HepG2 (cell line): Measurements from ENCODE around the gene SPAG5. TPM values are rescaled to one million over a fixed set of nuclear protein-coding genes. Genes with fewer than 3 reads are reported as not detected.

Source experiments
- ATAC-seq: fragments of 200-7000 bp; cut with Tn5 transposase; 3 replicates; pipeline ENCODE4 v1.9.1; 2020; ENCODE audit warnings: mild to moderate bottlenecking, moderate library complexity
- BruUV-seq: library from RNA; stranded (reverse); fragments of 400-500 nt; replicated peaks from 2 replicates; lab custom pipeline; 2021; lab: Mats Ljungman, UMichigan
- CTCF ChIA-PET: fragments of 300-600 bp; formaldehyde crosslinking; extraction: SDS; loops from one replicate; lab custom pipeline; 2021; ENCODE audit warnings: low total read pairs, inconsistent platforms, low intra/inter-chr PET ratio; lab: Yijun Ruan, JAX
- POLR2A ChIA-PET: fragments of 350-600 bp; sonication (Branson Sonifier 250); formaldehyde crosslinking; loops from one replicate; lab custom pipeline; 2020; ENCODE audit warnings: antibody characterized with exemption, inconsistent platforms; lab: Yijun Ruan, JAX
- DNase-seq: peaks from one replicate; pipeline ENCODE4 v3.0.0-alpha.2; 2015; ENCODE audit warnings: low spot score
- FAIRE-seq: peaks from 3 replicates; lab custom pipeline; 2011; peaks lifted over from hg19 to GRCh38; lab: Jason Lieb, UNC
- H2AFZ ChIP-seq: one replicate; pipeline ENCODE4 v1.6.1; 2011; ENCODE audit warnings: low read length, inconsistent platforms
- H3K27ac ChIP-seq: fragments of 300-600 bp; 3 replicates; pipeline ENCODE4 v1.8.0; 2011; ENCODE audit warnings: mixed run types, mild to moderate bottlenecking, mixed read lengths, low read length, inconsistent platforms; ENCODE audit not compliant: insufficient read depth; ENCODE audit errors: extremely low read length
- H3K27me3 ChIP-seq, 2 experiments: fragments of 200-600 bp in 1 of 2; 2 replicates in 1 of 2; 3 replicates in 1 of 2; pipeline versions ENCODE4 v1.6.0 to v1.8.0; 2011; ENCODE audit warnings: low read length in 2 of 2, mild to moderate bottlenecking in 2 of 2, moderate library complexity in 2 of 2, inconsistent platforms in 1 of 2; ENCODE audit not compliant: insufficient read depth in 2 of 2, control insufficient read depth in 1 of 2
- H3K36me3 ChIP-seq, 2 experiments: fragments of 200-600 bp in 1 of 2; replicated peaks in 1 of 2; 2 replicates in 1 of 2; 3 replicates in 1 of 2; pipeline versions ENCODE4 v1.5.1 to v1.8.0; 2011; ENCODE audit warnings: low read length in 2 of 2, inconsistent platforms in 1 of 2; ENCODE audit not compliant: insufficient read depth in 2 of 2, control insufficient read depth in 1 of 2
- H3K4me1 ChIP-seq: 2 replicates; pipeline ENCODE4 v1.5.1; 2012; ENCODE audit warnings: low read length, inconsistent platforms; ENCODE audit not compliant: insufficient read depth
- H3K4me2 ChIP-seq: 2 replicates; pipeline ENCODE4 v1.6.0; 2011; ENCODE audit warnings: low read depth, low read length, inconsistent platforms
- H3K4me3 ChIP-seq, 3 experiments: fragments of 200-600 bp in 1 of 3; sonication (generic), shearing (Covaris generic) in 1 of 3; replicated peaks in 1 of 3; 2 replicates each; pipeline ENCODE4 v1.5.1; 2011 to 2016; ENCODE audit warnings: low read length in 3 of 3, inconsistent platforms in 2 of 3, low read depth in 2 of 3, mild to moderate bottlenecking in 2 of 3, control low read depth in 1 of 3, mixed read lengths in 1 of 3; ENCODE audit not compliant: insufficient read depth in 1 of 3
- H3K79me2 ChIP-seq: one replicate; pipeline ENCODE4 v1.6.1; 2011; ENCODE audit warnings: low read length, inconsistent platforms; ENCODE audit not compliant: insufficient read depth
- H3K9ac ChIP-seq: 2 replicates; pipeline ENCODE4 v1.6.0; 2011; ENCODE audit warnings: mild to moderate bottlenecking, low read depth, low read length, inconsistent platforms; ENCODE audit not compliant: insufficient read depth
- H3K9me3 ChIP-seq: 2 replicates; pipeline ENCODE4 v1.5.1; 2012; ENCODE audit warnings: mild to moderate bottlenecking, low read length
- H4K20me1 ChIP-seq: 2 replicates; pipeline ENCODE4 v1.6.0; 2011; ENCODE audit warnings: inconsistent platforms, mild to moderate bottlenecking, low read length, moderate library complexity; ENCODE audit not compliant: insufficient read depth
- LBX2 ChIP-seq: sonication (generic); formaldehyde crosslinking; IDR thresholded peaks from 2 replicates; pipeline ENCODE4 v1.5.0; 2020; ENCODE audit warnings: missing genetic modification reagents, mild to moderate bottlenecking, borderline replicate concordance
- ZNF317 ChIP-seq: sonication (generic); formaldehyde crosslinking; IDR thresholded peaks from 2 replicates; pipeline ENCODE4 v1.5.0; 2020; ENCODE audit warnings: mild to moderate bottlenecking, missing genetic modification reagents
- ZNF350 ChIP-seq: sonication (generic); formaldehyde crosslinking; IDR thresholded peaks from 2 replicates; pipeline ENCODE4 v1.4.0; 2020; ENCODE audit warnings: mild to moderate bottlenecking, low read depth, missing genetic modification reagents, borderline replicate concordance
- WGBS: methylation state at CpG from one replicate; pipeline ENCODE4 v1.1.6; 2017; ENCODE audit warnings: low lambda C conversion rate; 5-methylcytosine and 5-hydroxymethylcytosine counted together
- in situ Hi-C: cut with HindIII; loops from 2 replicates; pipeline ENCODE4 v1.10.0; 2017; ENCODE audit warnings: low pct_unique_long_range_greater_than_20kb; ENCODE audit not compliant: extremely low pct_ligation_motif_present
- intact Hi-C: fragments of 100-400 bp; cut with micrococcal nuclease; formaldehyde crosslinking; loops from one replicate; pipeline ENCODE4 v1.10.0; 2022; ENCODE audit not compliant: unreplicated experiment
- polyA plus RNA-seq, 8 experiments: library from polyadenylated mRNA; depleted of rRNA in 3 of 8; stranded (reverse) in 7 of 8; unstranded in 1 of 8; fragments of >200 nt; fragmentation: Illumina TruSeq in 4 of 8; extraction: Trizol in 4 of 8; gene quantifications; 2 replicates each; pipeline versions ENCODE4 v1.2.1 to v1.2.3, GENCODE V29; 2011 to 2016; ENCODE audit warnings: low read depth in 4 of 8, missing spikeins in 1 of 8, mixed read lengths in 1 of 8; ENCODE audit not compliant: insufficient read depth in 1 of 8
- total RNA-seq, 5 experiments: library from RNA; depleted of rRNA; stranded (reverse); fragments of >200 nt; fragmentation: Illumina TruSeq; extraction: Trizol; gene quantifications; 2 replicates each; pipeline ENCODE4 v1.2.3, GENCODE V29; 2016; ENCODE audit warnings: low read depth in 1 of 5

Gene SPAG5
- total and polyA plus RNA-seq, 2 of the 13 experiments (the other 11 are each of a cell fraction or from before 2014, with no cell fraction given) = 41.4 to 98.0 TPM

- TF ChIP-seq LBX2 (CRISPR knock-in tag) = 0 out of 2 replicates have a peak, but pooled peaks have one; percentile 12
Measured at GRCh38 chr17:28570716-28571360, 28.0 kb downstream of the SPAG5 start (continued).

DNA sequence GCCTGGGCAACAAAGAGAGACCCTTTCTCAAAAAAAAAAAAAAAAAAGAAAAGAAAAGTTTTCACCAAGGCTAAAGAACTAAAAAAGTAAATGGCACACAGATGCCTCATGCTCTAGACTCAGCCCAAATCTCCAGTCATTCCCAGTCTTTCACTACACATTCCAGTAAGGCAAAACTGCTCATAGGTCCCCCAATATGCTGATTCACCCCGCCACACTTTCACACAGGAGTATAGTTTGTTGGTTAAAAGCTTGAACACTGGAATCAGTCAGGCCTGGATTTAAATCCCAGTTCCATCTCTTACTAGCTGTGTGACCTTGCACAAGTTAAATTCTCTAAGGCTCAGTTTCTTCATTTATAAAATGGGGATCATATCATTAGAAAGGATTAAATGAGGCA lies 29.4 kb downstream of the SPAG5 start:
- no peaks in the 10 kb centered on the region for H3K9me3 ChIP-seq
- no peak overlapping the region for H3K4me3 ChIP-seq
- FAIRE-seq (no peak), DNase-seq (no peak), ATAC-seq (no peak)
- in situ Hi-C loops (no loop called here), intact Hi-C loops (no loop called here)
- H2AFZ ChIP-seq = no peak overlapping the region
- no peak overlapping the region for H3K9ac ChIP-seq
- H3K4me2 ChIP-seq = peak overlapping the region; percentile 89
- no peaks in the 10 kb centered on the region for H3K27me3 ChIP-seq
- CTCF ChIA-PET = no interaction called here
- WGBS = 100% methylated on average over 1 of the region's 1 CpG
- peaks cover 37% of the 10 kb centered on the region for H3K4me1 ChIP-seq
- no peak overlapping the region for H3K27ac ChIP-seq
- peaks cover 14% of the 10 kb centered on the region for H3K79me2 ChIP-seq
- TSS peak; percentile 61 for BruUV-seq
- TF ChIP-seq ZNF317 (CRISPR knock-in tag) = no peak
- POLR2A ChIA-PET = interaction anchor here (1.5 kb wide), 1 partner anchor 141 kb away, joined by 4 read pairs; no protein-coding TSS in a partner anchor
- peaks cover 0 to 11% of the 10 kb centered on the region in 2 experiments; a peak in 4 of 5 replicates for H3K36me3 ChIP-seq
- H4K20me1 ChIP-seq = no peaks in the 10 kb centered on the region

GRCh38 chr17:28567604-28568003 lies 31.2 kb downstream of the SPAG5 start:
- no peak for FAIRE-seq
- no TSS peak for BruUV-seq

More at GRCh38 chr17:28567604-28568003, 31.2 kb downstream of the SPAG5 start:
- in situ Hi-C loops (no loop called here), intact Hi-C loops (no loop called here)
- Histone ChIP-seq H3K9ac (no peak overlapping the region), H3K4me3 (no peak overlapping the region), H2AFZ (no peak overlapping the region), H3K4me2 (no peak overlapping the region), H3K27ac (no peak overlapping the region), H3K27me3 (no peaks in the 10 kb centered on the region), H4K20me1 (no peaks in the 10 kb centered on the region), H3K9me3 (no peaks in the 10 kb centered on the region), H3K36me3 (peaks cover under 1 to 21% of the 10 kb centered on the region in 2 experiments; a peak in 3 of 5 replicates), H3K4me1 (peaks cover 35% of the 10 kb centered on the region), H3K79me2 (peaks cover 14% of the 10 kb centered on the region)
- CTCF ChIA-PET = no interaction called here
- POLR2A ChIA-PET = no interaction called here
- ATAC-seq = no peak
- DNase-seq = no peak
- 95% methylated on average over 3 of the region's 3 CpGs for WGBS
- no peak for TF ChIP-seq ZNF350 (CRISPR knock-in tag)
